Measurements from ENCODE around the gene PTRH2. TPM values are rescaled to one million over a fixed set of nuclear protein-coding genes. Genes with fewer than 3 reads are reported as not detected.

The PTRH2 gene
- total RNA-seq, 4 donors from 2014 or later = 17.4 to 18.7 (median 18.1) TPM

- Histone ChIP-seq H3K4me1 (peaks cover 24 to 44% of the 10 kb centered on the region in 2 donors), H3K27ac (peak overlapping the region; percentile 8 to 87 (median 60)), H3K9me3 (no peaks in the 10 kb centered on the region), H3K36me3 (no peaks in the 10 kb centered on the region), H3K27me3 (no peaks in the 10 kb centered on the region), H3K4me3 (no peak overlapping the region)
- TF ChIP-seq CTCF (IDR thresholded peaks at IDR 0.05 in 4 of 5, conservative IDR thresholded peaks at IDR 0.05 in 1 of 5) = no peak
- no peak for TF ChIP-seq POLR2A (IDR thresholded peaks at IDR 0.05)
- in situ Hi-C loops (cut with MboI; ENCODE audit: low sequenced_read_pairs in 4 of 4) (no loop called here), intact Hi-C loops (cut with DNase I; ENCODE audit: low total_unique reads) (no loop called here)
- DNase-seq (no peak), ATAC-seq (peak; percentile 52 to 57)
Measured at GRCh38 chr17:59725691-59726090, 18.5 kb upstream of the PTRH2 start.

GRCh38 chr17:59723607-59724006 is 16.4 kb upstream of the PTRH2 start:
- Histone ChIP-seq H3K36me3 (no peaks in the 10 kb centered on the region), H3K9me3 (no peaks in the 10 kb centered on the region), H3K4me3 (no peak overlapping the region), H3K27ac (peak overlapping the region in 2 of 4 donors; percentile 32 to 37), H3K4me1 (peaks cover 21 to 45% of the 10 kb centered on the region in 2 donors), H3K27me3 (no peaks in the 10 kb centered on the region)
- intact Hi-C loops (cut with DNase I; ENCODE audit: low total_unique reads) (no loop called here), in situ Hi-C loops (cut with MboI; ENCODE audit: low sequenced_read_pairs in 4 of 4) (no loop called here)
- no peak for ATAC-seq
- no peak for DNase-seq
- TF ChIP-seq CTCF (IDR thresholded peaks at IDR 0.05 in 4 of 5, conservative IDR thresholded peaks at IDR 0.05 in 1 of 5) (no peak), POLR2A (IDR thresholded peaks at IDR 0.05) (no peak)

- no peaks in the 10 kb centered on the region for H3K36me3 ChIP-seq
- peak overlapping the region in 2 of 4 donors; percentile 32 to 37 for H3K27ac ChIP-seq
- no peak for DNase-seq
- no peaks in the 10 kb centered on the region for H3K27me3 ChIP-seq
- intact Hi-C loops (cut with DNase I; ENCODE audit: low total_unique reads) (no loop called here), in situ Hi-C loops (cut with MboI; ENCODE audit: low sequenced_read_pairs in 4 of 4) (no loop called here)
- H3K9me3 ChIP-seq = no peaks in the 10 kb centered on the region
- TF ChIP-seq POLR2A (IDR thresholded peaks at IDR 0.05) (no peak), CTCF (IDR thresholded peaks at IDR 0.05 in 4 of 5, conservative IDR thresholded peaks at IDR 0.05 in 1 of 5) (no peak)
- ATAC-seq = no peak
- peaks cover 16 to 41% of the 10 kb centered on the region in 2 donors for H3K4me1 ChIP-seq
- H3K4me3 ChIP-seq = no peak overlapping the region
Measured at GRCh38 chr17:59723041-59723440, 15.8 kb upstream of the PTRH2 start.

- no peaks in the 10 kb centered on the region for H3K9me3 ChIP-seq
- H3K36me3 ChIP-seq = no peaks in the 10 kb centered on the region
- ATAC-seq (no peak), DNase-seq (no peak)
- no peak overlapping the region for H3K4me3 ChIP-seq
- peaks cover 13 to 37% of the 10 kb centered on the region in 2 donors for H3K4me1 ChIP-seq
- no peaks in the 10 kb centered on the region for H3K27me3 ChIP-seq
- TF ChIP-seq POLR2A (IDR thresholded peaks at IDR 0.05) (no peak), CTCF (IDR thresholded peaks at IDR 0.05 in 4 of 5, conservative IDR thresholded peaks at IDR 0.05 in 1 of 5) (no peak)
- in situ Hi-C loops (cut with MboI; ENCODE audit: low sequenced_read_pairs in 4 of 4) = no loop called here
- intact Hi-C loops (cut with DNase I; ENCODE audit: low total_unique reads) = no loop called here
- H3K27ac ChIP-seq = peak overlapping the region in 1 of 4 donors; percentile 32
Measured at GRCh38 chr17:59722623-59723022, 15.4 kb upstream of the PTRH2 start.

GRCh38 chr17:59719526-59719925 is 12.3 kb upstream of the PTRH2 start:
- DNase-seq (no peak), ATAC-seq (no peak)
- intact Hi-C loops (cut with DNase I; ENCODE audit: low total_unique reads) (no loop called here), in situ Hi-C loops (cut with MboI; ENCODE audit: low sequenced_read_pairs in 4 of 4) (no loop called here)
- peaks cover 16 to 24% of the 10 kb centered on the region in 2 donors for H3K4me1 ChIP-seq
- TF ChIP-seq POLR2A (IDR thresholded peaks at IDR 0.05) = no peak
- TF ChIP-seq CTCF (IDR thresholded peaks at IDR 0.05 in 4 of 5, conservative IDR thresholded peaks at IDR 0.05 in 1 of 5) = no peak
- no peaks in the 10 kb centered on the region for H3K27me3 ChIP-seq
- no peaks in the 10 kb centered on the region for H3K36me3 ChIP-seq
- no peak overlapping the region for H3K27ac ChIP-seq
- no peaks in the 10 kb centered on the region for H3K9me3 ChIP-seq
- no peak overlapping the region for H3K4me3 ChIP-seq

Measured in gastrocnemius medialis (tissue), 4 donors.